Measurements from ENCODE around the gene MC1R. TPM values are rescaled to one million over a fixed set of nuclear protein-coding genes. Genes with fewer than 3 reads are reported as not detected.
A peak's percentile ranks its signal among the peaks of the same experiment; 100 is the strongest.

MC1R gene
- total RNA-seq, 3 donors from 2014 or later (not counting 1 experiment from before 2014, with no cell fraction given): 12.3 to 22.2 (median 13.7) TPM

DNA sequence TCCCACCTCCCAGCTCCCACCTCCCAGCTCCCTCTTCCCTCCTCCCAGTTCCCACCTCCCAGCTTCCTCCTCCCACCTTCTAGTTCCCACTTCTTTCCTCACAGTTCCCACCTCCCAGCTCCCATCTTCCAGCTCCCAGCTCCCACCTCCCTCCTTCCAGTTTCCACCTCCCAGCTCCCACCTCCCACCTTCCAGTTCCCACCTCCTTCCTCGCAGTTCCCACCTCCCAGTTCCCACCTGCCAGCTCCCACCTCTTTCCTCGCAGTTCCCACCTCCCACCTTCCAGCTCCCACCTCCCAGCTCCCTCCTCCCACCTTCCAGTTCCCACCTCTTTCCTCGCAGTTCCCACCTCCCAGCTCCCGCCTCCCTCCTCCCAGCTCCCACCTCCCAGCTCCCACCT is 10.4 kb upstream of the MC1R start:
- H3K9me3 Mint-ChIP-seq: no peaks in the 10 kb centered on the region
- H3K27ac Mint-ChIP-seq: no peak overlapping the region
- ATAC-seq: no peak
- peaks cover 13% of the 10 kb centered on the region for H3K4me1 ChIP-seq (ENCODE audit: control insufficient read depth, insufficient read depth, low read length)
- H3K27ac ChIP-seq (ENCODE audit: low read length): no peak overlapping the region
- H3K36me3 Mint-ChIP-seq: no peaks in the 10 kb centered on the region
- TF ChIP-seq, protein P1, sequence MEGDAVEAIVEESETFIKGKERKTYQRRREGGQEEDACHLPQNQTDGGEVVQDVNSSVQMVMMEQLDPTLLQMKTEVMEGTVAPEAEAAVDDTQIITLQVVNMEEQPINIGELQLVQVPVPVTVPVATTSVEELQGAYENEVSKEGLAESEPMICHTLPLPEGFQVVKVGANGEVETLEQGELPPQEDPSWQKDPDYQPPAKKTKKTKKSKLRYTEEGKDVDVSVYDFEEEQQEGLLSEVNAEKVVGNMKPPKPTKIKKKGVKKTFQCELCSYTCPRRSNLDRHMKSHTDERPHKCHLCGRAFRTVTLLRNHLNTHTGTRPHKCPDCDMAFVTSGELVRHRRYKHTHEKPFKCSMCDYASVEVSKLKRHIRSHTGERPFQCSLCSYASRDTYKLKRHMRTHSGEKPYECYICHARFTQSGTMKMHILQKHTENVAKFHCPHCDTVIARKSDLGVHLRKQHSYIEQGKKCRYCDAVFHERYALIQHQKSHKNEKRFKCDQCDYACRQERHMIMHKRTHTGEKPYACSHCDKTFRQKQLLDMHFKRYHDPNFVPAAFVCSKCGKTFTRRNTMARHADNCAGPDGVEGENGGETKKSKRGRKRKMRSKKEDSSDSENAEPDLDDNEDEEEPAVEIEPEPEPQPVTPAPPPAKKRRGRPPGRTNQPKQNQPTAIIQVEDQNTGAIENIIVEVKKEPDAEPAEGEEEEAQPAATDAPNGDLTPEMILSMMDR (IDR thresholded peaks at IDR 0.05): no peak
- no peaks in the 10 kb centered on the region for H3K27me3 ChIP-seq (ENCODE audit: control insufficient read depth, insufficient read depth, low read length)
- WGBS (ENCODE audit: insufficient coverage): 89% methylated on average over 4 of the region's 4 CpGs
- no peaks in the 10 kb centered on the region for H3K27me3 Mint-ChIP-seq (ENCODE audit: low read depth in 2 of 2)
- intact Hi-C loops (cut with micrococcal nuclease): no loop called here
- peaks cover 65% of the 10 kb centered on the region for H3K36me3 ChIP-seq (ENCODE audit: control insufficient read depth, insufficient read depth, low read length)
- DNase-seq: no peak
- no peak overlapping the region for H3K4me3 ChIP-seq (ENCODE audit: low read length)
- no peaks in the 10 kb centered on the region for H3K9me3 ChIP-seq (ENCODE audit: control insufficient read depth, insufficient read depth, low read length)
- peaks cover 0 to 17% of the 10 kb centered on the region in 2 donors for H3K4me1 Mint-ChIP-seq
- H3K4me3 Mint-ChIP-seq: no peak overlapping the region

GRCh38 chr16:89909777-89910716 is 8.6 kb upstream of the MC1R start:
- Histone ChIP-seq H3K36me3 (ENCODE audit: control insufficient read depth, insufficient read depth, low read length) (peaks cover 49% of the 10 kb centered on the region), H3K27ac (ENCODE audit: low read length) (no peak overlapping the region), H3K4me3 (ENCODE audit: low read length) (no peak overlapping the region), H3K4me1 (ENCODE audit: control insufficient read depth, insufficient read depth, low read length) (peaks cover 13% of the 10 kb centered on the region), H3K27me3 (ENCODE audit: control insufficient read depth, insufficient read depth, low read length) (no peaks in the 10 kb centered on the region), H3K9me3 (ENCODE audit: control insufficient read depth, insufficient read depth, low read length) (no peaks in the 10 kb centered on the region)
- ATAC-seq (peak; percentile 74 to 87 (median 81)), DNase-seq (peak; percentile 58 to 81)
- H3K36me3 Mint-ChIP-seq: no peaks in the 10 kb centered on the region
- intact Hi-C loops (cut with micrococcal nuclease): loop anchor here (5.0 kb wide), 1 partner anchor 203 kb away; no protein-coding TSS in a partner anchor
- no peaks in the 10 kb centered on the region for H3K27me3 Mint-ChIP-seq (ENCODE audit: low read depth in 2 of 2)
- H3K4me3 Mint-ChIP-seq: no peak overlapping the region
- H3K9me3 Mint-ChIP-seq: no peaks in the 10 kb centered on the region
- H3K27ac Mint-ChIP-seq: no peak overlapping the region
- WGBS (ENCODE audit: insufficient coverage): 71% methylated on average over 47 of the region's 47 CpGs
- peaks cover 0 to 17% of the 10 kb centered on the region in 2 donors for H3K4me1 Mint-ChIP-seq
- TF ChIP-seq, protein P1 (IDR thresholded peaks at IDR 0.05): peak; percentile 75

DNA sequence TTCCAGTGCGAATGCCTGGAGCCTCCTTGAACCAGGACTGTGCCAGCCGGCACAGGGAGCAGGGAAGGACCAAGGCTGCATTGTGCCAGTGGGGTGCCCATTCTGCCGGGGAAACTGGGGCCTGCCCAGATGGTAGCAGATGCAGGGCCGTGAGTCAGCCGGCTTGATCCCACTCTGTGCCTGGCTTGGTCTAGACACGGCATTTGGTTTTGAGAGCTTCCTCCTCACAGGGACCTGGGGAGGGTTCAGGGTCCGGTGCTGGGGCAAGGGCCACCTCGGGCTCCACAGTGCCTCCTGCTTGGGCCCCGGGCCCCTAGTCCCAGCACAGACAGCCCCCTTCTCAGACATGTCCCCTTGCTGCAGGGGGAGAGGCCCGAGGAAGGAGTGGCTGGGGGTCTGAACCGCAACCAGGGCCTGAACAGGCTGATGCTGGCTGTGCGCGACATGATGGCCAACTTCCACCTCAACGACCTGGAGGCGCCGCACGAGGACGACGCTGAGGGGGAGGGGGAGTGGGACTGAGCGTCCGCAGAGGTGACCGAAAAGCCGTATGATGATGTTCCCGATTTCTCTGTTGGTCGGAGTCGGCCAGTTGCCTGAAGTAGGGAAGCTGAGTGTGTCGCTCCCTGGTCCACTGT is 7.8 kb upstream of the MC1R start:
- 95% methylated on average over 27 of the region's 27 CpGs for WGBS (ENCODE audit: insufficient coverage)
- Histone ChIP-seq H3K9me3 (ENCODE audit: control insufficient read depth, insufficient read depth, low read length) (no peaks in the 10 kb centered on the region), H3K4me1 (ENCODE audit: control insufficient read depth, insufficient read depth, low read length) (peaks cover 20% of the 10 kb centered on the region), H3K4me3 (ENCODE audit: low read length) (no peak overlapping the region), H3K27me3 (ENCODE audit: control insufficient read depth, insufficient read depth, low read length) (no peaks in the 10 kb centered on the region), H3K27ac (ENCODE audit: low read length) (no peak overlapping the region), H3K36me3 (ENCODE audit: control insufficient read depth, insufficient read depth, low read length) (peaks cover 42% of the 10 kb centered on the region)
- no peak for DNase-seq
- intact Hi-C loops (cut with micrococcal nuclease): loop anchor here (5.0 kb wide), 1 partner anchor 204 kb away; no protein-coding TSS in a partner anchor
- H3K27ac Mint-ChIP-seq: no peak overlapping the region
- peaks cover 0 to 17% of the 10 kb centered on the region in 2 donors for H3K4me1 Mint-ChIP-seq
- H3K36me3 Mint-ChIP-seq: no peaks in the 10 kb centered on the region
- H3K9me3 Mint-ChIP-seq: no peaks in the 10 kb centered on the region
- TF ChIP-seq, protein P1 (IDR thresholded peaks at IDR 0.05): no peak
- no peak for ATAC-seq
- no peak overlapping the region for H3K4me3 Mint-ChIP-seq
- no peaks in the 10 kb centered on the region for H3K27me3 Mint-ChIP-seq (ENCODE audit: low read depth in 2 of 2)

Measured in natural killer cell (primary cell).